GM20431 (cell line): ENCODE measurements around the gene TMEM134.

Experiments used
- in situ Hi-C: fragments of 300-500 bp; cut with MseI, MboI; formaldehyde crosslinking; loops from one replicate; pipeline ENCODE4 v1.15.0; 2020; ENCODE audit warnings: low sequenced_read_pairs; ENCODE audit not compliant: unreplicated experiment

TMEM134 gene

DNA sequence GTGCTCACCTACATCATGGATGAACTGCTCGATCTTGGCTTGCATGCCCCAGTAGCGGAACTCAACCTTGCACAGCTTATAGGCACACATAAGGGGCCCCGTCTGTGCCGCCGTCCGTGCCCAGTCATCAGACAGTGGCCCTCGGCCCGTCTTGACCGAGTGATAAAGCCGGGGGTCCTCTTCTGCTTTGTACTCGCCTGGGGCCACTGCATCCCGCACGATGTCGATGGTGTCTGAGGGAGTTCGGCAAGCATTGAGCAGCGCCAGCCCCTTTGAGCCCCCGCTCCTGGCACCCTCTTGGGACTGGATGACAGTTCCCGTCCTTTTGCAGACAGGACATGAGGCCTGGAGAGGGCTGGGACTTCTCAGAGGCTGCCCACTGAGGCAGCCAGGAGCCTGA, 32.8 kb upstream of the TMEM134 start:
- in situ Hi-C loops = no loop called here

DNA sequence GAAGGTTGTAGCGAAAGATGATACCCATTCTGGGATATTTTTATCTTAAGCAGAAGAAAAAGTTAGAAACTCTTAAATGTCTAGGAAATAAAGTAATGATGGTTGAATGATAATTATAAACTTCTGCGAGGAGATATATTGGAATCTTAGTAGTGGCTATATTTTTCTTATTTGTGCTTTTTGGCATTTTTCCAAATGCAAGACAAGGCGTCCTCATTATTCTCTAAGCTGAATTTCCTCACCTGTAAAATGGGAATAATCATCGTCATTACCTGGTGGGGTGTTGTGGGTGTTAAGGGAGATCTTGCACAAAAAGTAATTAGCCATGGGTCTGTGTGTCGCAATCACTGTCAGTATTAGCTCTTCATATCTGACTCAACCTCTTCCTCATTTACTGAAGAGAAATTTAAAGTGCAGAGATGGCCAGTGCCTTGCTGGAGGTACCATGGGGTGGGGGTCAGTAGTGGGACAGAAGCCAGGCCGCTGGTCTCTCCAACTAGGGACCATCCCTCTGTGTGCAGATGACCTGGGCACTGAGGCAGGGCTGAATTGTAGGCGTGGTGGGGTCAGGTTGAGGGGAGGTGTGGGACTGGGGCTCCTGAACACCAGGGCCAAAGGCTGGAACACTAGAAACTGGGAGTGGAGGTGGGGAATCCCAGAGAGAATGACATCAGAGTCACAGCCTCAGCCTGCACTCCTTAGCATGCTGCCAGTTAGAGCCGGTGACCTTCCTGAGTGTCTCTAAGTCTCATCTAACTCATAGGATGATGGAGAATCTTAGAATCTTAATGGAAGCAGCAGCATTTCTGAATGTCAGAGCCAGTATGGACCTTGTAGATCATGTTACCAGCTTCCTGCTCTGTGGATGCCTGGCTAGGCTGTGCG, 32.0 kb upstream of the TMEM134 start:
- in situ Hi-C loops = no loop called here

DNA sequence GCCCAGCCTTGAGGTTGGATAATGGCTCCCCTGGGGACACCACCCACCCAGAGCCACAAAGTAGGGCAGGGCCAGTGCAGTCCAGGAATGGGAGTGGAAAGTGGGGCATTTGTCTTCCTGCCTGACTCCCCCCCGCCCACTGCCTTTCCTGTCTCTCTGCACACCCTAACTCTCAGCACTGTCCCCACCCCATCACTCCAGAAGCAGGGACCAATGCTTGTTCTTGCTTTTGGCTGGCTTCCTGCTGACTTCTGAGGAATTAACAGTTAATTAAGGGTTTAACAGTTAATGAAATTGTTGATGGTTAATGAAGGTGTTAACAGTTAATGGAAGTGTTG, 31.4 kb upstream of the TMEM134 start:
- in situ Hi-C loops = no loop called here

DNA sequence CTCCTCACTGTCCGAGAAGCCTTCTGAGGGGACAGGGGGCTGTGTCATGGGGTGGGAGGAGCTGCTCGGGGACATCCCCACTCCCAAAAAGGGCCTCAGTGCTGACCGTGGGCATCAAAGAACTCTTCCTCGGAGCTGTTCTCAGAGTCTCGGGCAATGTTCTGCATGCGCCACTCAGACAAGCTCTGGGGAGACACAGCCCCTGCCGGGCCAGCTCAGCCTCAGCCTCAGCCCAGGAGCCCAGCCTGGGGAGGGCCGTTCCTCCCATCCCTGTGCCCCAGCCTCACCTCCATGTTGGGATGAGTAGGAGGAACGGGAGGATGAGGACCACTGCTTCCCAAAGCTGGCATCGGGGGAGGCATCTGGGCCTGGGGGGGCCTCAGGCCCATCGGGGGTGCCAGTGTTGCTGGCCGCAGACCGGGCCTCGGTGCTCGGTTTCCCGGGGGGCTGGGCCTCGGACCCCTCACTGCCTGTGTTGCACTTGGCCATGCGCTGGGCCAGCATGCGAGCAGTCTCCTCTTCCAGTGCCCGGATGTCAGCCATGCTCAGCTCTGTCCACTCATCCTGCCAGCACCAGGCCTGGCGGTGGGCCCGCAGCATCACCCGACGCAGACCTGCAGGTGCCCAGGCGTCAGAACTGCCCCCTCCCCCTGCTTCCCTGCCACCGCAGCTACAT, 30.9 kb upstream of the TMEM134 start:
- in situ Hi-C loops = no loop called here

DNA sequence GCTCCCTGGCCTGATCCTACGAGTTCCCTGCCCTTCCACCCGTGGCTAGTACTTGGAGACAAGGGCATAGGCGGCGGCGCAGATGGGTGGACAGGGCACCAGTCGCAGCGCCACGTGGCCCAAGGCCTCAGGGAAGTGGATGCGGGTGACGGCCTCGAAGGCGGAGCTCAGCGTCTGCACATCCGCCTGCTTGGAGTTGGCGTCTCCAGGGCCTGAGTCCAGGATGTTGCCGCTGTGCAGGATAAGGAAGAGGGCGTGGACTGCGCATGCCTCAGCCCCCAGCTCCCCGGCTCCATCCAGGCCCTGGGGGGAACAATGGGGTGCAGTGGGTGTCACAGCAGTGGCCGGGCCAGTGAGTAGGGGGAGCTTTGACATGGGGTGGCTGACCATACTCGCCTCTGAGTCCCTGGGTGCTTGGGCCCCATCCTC, 29.5 kb upstream of the TMEM134 start:
- in situ Hi-C loops = no loop called here

DNA sequence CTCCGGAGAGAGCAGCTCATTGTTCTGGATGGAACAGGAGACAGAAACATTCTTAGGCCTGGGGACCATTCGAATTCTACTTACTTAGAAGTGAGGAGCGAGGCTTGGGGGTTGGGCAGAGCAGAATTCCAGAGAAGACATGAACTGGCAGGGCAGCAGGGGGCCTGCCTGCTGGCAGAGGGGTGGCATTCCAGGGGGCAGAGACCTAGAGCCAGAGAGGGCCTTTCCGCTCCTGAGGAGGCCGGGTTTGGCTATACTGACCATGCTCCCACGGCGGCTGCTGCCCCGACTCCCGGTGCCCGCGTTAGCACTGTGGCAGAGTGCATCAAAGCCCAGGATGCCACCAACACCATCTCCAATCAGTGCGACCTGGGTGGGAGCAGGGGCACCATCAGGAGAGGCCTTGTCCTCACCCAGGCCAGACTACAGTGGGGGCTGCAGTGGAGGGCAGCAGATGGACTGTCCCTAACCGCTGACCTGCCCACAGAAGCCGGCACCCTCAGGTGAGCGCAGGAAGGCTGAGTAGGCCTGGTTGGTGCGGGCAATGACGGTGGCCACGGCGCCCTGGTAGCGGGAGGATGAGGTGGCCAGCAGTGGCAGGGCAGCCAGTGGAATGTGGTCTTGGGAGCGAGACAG, 28.7 kb upstream of the TMEM134 start:
- in situ Hi-C loops = no loop called here

DNA sequence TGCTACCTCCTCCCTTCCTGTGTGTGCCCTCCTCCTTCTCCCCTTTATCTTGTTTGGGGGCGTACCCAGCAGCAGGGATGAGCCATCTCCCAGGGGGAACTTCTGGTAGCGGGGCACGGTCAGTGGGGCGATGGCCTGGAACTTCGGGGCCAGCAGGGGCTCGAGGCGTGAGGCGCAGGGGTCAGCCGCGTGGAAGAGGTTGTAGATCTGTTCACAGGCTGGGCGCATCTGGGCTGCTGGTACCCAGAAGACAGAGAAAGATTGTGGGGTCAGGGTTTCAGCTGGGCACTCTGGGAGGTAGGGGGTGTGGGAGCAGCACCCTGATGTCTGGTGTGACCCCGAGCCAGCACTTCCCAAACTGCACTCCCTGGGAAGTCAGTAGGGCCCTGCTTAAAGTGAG, 27.1 kb upstream of the TMEM134 start:
- in situ Hi-C loops = no loop called here

DNA sequence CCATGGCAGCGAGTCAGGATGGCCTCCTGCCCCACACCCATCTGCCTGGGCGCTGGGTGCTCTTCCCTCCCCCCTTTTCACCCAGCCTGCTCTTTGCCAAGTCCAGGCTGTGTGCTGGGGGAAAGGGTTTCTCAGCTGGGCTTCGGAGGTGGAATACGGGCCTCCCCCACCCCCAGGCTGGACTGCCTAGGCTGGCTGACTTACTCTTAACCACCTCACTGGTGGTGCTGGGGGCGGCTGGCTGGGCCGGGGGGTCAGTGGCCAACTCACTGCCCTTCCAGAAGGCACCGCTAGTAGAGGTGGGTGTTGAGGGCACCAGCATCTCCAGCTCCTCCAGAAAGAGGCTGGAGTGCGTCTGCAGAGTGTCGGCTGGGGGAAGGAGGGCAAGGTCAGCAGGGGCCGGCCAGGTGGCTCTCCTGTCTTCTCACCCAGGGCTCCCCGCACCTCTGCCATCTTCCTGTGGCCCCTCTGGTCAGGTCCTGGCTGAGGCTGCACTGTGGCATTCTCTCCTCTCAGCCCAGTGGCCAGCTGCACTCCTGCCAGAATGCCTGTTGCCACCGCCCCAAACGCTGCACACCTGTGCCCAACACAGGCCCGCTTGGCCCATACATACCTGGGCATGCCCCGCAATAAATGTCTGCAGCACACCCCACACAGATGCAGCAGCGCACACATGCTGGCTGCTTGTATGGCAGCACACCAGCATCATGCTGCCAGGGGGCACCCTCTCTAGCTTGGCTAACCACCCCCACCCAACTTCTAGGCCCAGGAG, 26.4 kb upstream of the TMEM134 start:
- in situ Hi-C loops = no loop called here

DNA sequence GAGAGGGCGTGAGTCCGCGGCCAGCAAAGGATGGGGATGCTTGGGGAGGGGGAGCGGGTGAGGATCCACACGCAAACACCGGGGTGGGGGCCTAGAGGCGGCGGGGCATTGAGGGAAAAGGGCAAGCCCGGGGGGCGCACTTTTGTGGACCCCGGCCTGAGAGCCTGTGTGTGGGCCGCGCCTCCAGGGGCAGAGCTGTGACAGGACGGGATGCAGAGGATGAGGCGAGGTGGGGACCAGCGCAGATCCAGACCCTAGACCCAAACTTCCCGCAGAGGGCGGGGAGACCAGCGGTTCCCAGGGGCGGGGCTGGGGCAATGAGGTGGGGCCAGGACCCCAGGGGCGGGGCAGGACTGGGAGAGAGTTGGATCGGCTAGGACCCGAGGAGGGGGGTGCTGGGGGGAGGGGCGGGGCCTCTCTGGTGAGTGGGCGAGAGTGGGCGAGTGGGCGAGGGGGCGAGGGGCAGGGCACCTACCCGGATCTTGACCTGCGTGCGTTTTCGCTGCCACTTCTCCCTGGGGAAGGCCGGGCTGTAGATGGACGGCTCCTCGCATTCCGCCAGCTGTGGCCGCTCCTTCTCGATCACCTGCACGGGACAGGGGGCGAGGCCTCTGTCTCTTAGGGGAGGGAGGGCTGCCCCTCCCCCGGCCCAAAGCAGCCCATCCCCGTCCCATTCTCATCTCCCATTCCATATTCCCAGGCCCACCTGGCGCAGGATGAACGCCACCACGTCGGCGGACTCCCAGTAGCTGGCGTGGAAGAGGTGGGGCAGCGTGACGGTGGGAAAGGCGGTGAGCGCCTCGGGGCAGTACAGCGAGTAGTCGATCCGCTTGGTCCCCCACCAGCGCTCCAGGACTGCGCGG, 25.6 kb upstream of the TMEM134 start:
- in situ Hi-C loops = no loop called here

DNA sequence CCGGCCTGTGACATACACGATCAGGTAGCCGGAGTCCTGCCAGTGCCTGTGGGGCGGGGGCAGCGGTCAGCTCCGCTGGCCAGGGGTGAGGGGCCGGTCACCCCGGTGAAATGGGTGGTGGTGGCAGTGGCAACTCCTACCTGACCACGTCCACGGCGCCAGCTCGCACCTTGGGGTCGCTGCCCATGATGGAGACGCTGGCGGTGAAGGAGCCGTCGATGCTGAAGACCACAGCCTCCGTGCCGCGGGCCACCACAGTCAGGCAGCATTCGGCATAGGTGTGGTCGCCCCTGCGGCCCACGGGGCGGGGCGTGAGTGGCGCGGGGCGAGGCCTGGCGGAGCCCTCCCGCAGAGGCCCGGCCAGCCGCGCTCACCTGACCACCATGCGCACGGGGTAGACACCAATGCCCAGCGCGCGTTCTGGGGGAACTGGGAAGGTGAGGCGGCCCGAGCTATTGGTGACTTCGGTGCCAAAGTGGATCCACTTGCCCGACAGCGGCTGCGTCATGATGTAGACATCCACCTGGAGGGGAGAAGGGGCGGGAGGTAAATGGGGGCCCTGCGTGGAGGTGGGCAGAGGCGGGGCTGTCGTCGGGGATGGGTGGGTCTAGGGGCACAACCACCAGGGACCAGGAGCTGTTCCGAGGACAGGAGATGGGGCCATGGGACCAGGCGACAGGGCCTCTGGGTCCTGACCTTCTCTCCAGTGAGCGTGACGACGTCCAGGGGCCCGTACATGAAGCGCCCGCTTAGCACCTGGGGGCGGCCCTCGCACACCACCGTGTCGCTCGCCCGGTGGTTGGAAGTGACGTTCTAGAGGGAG, 24.7 kb upstream of the TMEM134 start:
- in situ Hi-C loops = no loop called here

DNA sequence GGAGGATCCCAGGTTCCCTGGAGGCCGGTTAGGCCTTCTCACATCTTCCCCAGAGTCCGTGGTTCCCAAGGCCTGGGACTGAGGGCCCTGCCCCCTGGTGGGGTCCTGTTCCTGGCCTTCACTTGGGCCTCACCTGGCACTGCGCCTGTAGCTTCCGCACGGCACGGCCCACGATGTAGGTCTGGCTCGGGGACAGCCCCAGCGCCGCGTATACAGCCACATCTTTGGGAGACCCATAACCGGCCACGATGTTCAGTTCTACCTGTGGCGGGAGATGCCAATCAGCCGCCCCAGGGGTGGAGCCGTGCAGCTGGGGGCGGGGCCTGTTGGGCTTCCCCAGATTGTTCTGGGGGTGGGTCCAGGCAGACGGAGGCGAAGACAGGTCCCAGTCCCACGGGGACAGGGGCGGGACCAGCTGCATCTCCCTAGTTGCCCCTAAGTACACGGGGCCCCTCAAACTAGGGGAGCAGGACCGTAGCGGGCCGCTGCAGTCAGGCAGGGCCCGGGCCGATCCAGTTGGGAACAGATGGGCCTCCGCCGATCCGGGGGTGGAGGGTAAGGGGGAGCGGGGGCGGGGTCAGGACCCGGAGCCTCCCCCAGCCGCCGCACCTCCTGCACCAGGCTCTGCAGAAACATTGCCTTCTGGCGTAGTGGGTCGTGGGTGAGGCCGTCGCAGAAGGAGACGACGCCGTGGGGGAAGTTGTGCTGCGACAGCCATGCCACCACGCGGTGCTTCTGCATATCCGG, 23.9 kb upstream of the TMEM134 start:
- in situ Hi-C loops = no loop called here

DNA sequence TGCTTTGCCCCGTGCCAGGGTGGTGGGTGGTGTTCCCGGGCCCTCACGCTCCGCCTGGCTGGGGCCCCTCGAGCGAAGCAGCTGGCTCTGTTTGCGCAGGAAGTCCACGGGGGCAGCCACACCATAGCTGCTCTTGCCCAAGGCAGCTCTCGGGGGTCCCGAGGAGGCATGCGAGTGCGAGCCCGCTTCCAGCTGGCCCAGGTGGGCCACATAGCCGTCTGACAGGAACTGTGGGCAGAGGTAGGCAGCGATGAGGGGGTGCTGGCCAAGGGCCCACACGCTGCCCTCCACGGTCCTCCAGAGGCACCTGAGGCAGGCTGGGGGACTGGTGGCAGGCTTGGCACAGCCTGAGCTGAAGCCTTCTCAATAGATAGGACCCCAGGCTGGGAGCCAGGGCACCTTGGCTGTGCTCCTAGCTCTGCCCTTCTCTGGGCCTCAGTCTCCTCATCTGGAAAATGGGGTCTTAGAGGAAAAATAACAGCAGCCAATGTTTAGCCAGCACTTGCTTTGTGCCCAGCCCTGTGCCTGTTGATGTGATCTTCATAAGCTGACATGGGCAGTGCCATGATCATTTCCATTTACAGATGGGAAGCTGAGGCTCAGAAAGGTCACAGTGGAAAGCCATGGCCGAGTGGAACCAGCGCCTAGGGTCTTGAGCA, 23.1 kb upstream of the TMEM134 start:
- in situ Hi-C loops = no loop called here

DNA sequence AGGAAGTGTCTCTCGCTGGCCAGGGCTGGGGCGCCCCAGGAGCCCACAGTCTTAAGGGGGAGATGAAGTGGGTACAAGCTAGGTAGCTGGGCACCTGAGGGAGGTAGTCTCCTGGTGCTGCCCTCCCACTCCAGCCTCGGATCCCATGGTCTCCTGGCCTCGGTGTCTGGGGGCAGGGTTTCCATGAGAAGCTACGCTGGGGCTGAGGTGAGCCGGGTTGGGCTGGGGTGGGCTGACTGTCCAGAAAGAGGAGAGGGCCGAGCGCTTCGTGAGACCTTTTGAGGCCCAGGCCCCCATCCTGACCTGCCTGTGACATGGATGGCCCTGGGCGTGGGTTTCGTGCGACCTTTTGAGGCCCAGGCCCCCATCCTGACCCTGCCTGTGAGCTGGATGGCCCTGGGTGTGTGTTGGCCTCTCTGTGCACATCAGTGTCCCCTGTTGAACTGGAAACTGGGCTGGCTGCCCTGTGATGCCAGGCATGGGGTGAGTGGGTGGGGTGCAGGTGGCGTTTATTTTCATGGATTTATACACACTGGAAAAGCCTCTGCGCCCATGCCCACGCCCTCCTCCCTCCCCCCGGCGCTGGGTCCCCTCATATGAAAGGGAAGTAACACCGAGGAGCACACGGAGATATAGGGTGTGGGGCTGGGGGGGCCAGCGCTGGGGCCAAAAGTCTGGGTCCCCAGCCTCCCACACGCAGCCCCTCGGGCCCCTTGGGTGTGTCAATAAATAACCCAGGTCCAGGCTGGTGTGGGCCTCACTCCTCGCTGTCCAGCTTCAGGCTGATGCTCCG, 22.4 kb upstream of the TMEM134 start:
- in situ Hi-C loops = no loop called here

DNA sequence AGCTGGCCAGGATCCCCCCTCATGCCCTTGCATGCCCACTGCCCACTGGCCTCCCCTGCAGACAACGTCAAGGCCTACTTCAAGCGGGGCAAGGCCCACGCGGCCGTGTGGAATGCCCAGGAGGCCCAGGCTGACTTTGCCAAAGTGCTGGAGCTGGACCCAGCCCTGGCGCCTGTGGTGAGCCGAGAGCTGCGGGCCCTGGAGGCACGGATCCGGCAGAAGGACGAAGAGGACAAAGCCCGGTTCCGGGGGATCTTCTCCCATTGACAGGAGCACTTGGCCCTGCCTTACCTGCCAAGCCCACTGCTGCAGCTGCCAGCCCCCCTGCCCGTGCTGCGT, 21.6 kb upstream of the TMEM134 start:
- in situ Hi-C loops = no loop called here

DNA sequence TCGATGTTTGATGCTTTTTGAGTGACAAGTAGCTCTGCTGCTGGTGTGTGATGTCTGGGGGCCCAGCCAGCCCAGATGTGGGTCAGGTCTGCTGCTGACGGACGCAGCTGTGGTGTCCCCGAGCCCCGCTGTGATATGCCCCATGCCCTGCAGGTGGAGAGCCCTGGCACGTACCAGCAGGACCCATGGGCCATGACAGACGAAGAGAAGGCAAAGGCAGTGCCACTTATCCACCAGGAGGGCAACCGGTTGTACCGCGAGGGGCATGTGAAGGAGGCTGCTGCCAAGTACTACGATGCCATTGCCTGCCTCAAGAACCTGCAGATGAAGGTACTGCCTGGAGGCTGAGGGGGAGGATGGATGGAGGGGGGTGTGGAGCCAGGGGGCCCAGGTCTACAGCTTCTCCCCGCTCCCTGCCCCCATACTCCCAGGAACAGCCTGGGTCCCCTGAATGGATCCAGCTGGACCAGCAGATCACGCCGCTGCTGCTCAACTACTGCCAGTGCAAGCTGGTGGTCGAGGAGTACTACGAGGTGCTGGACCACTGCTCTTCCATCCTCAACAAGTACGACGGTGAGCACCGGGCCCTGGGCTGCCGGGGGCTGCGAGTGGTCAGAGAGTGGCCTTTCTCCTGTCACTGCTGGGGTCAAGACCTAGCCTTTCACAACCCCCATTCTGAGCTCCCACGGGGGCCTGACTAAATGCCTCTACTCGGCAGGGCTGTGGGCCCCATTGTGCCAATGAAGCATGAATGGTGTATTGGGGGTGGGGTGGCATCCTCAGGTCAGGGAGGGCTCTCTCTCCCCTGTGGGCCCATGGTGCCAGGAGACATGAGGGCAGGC, 21.1 kb upstream of the TMEM134 start:
- in situ Hi-C loops = no loop called here
